Loucy (cell line): ENCODE results near the gene NDUFS6.
"Not testable (repeated sequence)": the region's sequence is repeated elsewhere in the genome, so short reads cannot be mapped to it uniquely, and the experiment has no call there.

ENCODE experiments used
- H2AFZ ChIP-seq: fragments of 200-600 bp; sonication (generic); 2 replicates; pipeline ENCODE4 v1.6.0; 2016; ENCODE audit warnings: antibody characterized with exemption, mild to moderate bottlenecking, low read length, moderate library complexity
- H3F3A ChIP-seq: fragments of 200-600 bp; 2 replicates; pipeline ENCODE4 v1.6.0; 2016; ENCODE audit warnings: antibody characterized with exemption, low read depth, mild to moderate bottlenecking
- H3K27me3 ChIP-seq: fragments of 200-600 bp; sonication (generic); 2 replicates; pipeline ENCODE4 v1.6.1; 2014; ENCODE audit warnings: low read length, mild to moderate bottlenecking; ENCODE audit not compliant: insufficient read depth, poor library complexity, severe bottlenecking
- H3K36me3 ChIP-seq: fragments of 200-600 bp; sonication (generic); 2 replicates; pipeline ENCODE4 v1.6.1; 2016; ENCODE audit warnings: low read length; ENCODE audit not compliant: insufficient read depth
- H3K4me1 ChIP-seq: fragments of 200-600 bp; sonication (generic); 2 replicates; pipeline ENCODE4 v1.5.1; 2014; ENCODE audit warnings: low read length, mild to moderate bottlenecking; ENCODE audit not compliant: insufficient read depth, poor library complexity, severe bottlenecking
- H3K4me2 ChIP-seq: fragments of 200-600 bp; sonication (generic); 2 replicates; pipeline ENCODE4 v1.6.0; 2014; ENCODE audit warnings: antibody characterized with exemption, low read length, low read depth, mild to moderate bottlenecking; ENCODE audit not compliant: poor library complexity, severe bottlenecking
- H3K4me3 ChIP-seq: fragments of 200-600 bp; sonication (generic); 2 replicates; pipeline ENCODE4 v1.5.1; 2014; ENCODE audit warnings: low read length, mild to moderate bottlenecking, mixed read lengths; ENCODE audit not compliant: poor library complexity, severe bottlenecking
- H3K79me2 ChIP-seq: fragments of 200-600 bp; sonication (generic); 2 replicates; pipeline ENCODE4 v1.6.1; 2014; ENCODE audit warnings: low read length; ENCODE audit not compliant: insufficient read depth
- H3K9ac ChIP-seq: fragments of 200-600 bp; sonication (generic); 2 replicates; pipeline ENCODE4 v1.6.0; 2014; ENCODE audit warnings: mild to moderate bottlenecking, low read depth, low read length, moderate library complexity; ENCODE audit not compliant: poor library complexity, severe bottlenecking
- H3K9me2 ChIP-seq: fragments of 200-600 bp; sonication (generic); replicated peaks from 2 replicates; pipeline ENCODE4 v1.6.1; 2016; ENCODE audit warnings: low read depth, low read length, mixed read lengths
- H3K9me3 ChIP-seq: fragments of 200-600 bp; sonication (generic); 2 replicates; pipeline ENCODE4 v1.6.1; 2014; ENCODE audit warnings: mild to moderate bottlenecking, antibody characterized with exemption, low read length, low read depth; ENCODE audit not compliant: insufficient read depth
- H4K20me1 ChIP-seq: fragments of 200-600 bp; sonication (generic); 2 replicates; pipeline ENCODE4 v1.6.0; 2014; ENCODE audit warnings: antibody characterized with exemption, low read length, mild to moderate bottlenecking; ENCODE audit not compliant: insufficient read depth, poor library complexity, severe bottlenecking
- EZH2phosphoT487 ChIP-seq: fragments of 200-600 bp; IDR thresholded peaks from 2 replicates; pipeline ENCODE4 v1.6.1; 2018; ENCODE audit warnings: antibody characterized with exemption, mild to moderate bottlenecking, moderate library complexity, borderline replicate concordance
- TF ChIP-seq, protein P1 (sequence below): fragments of 200-600 bp; sonication (generic); conservative IDR thresholded peaks from 2 replicates; pipeline ENCODE4 v1.5.1; 2014; ENCODE audit warnings: mild to moderate bottlenecking, antibody characterized with exemption, low read length

The NDUFS6 gene

DNA sequence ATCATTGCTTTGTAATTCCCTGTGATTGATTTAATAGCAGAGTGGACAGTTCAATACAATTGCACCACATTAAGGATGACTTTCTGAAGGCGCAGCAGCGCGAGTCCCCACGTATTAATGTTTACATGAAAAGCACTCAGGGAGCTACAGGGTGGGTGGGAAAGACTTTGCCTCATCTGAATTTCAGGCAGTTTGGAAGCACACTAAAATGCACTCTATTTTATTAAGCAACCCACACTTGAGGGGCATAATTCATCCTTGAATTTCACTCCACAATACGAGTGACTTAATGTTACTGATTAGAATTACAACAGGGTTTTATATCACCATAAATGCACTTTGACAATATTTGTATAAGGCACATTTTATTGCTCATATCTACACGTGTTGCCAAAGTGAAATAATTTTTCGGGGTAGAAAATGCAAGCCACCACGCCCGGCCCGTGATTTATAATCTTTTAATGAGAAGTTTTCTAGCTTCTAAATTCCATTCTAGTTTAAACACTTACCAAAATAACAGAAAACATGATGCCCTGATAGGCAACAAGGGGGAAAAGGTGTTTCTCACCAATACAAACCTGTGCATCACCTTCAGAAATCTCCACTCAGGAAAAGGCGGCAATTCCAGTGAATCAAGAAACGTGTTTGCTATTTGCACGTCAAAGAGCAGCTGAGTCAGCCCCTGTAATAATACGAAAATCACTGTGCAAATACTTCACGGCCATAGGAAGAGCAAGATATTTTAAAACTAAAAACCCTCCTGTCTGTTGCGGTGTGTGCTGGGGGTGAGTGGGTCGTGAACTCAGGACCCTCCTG lies 41.0 kb downstream of the NDUFS6 start:
- no peak for TF ChIP-seq EZH2phosphoT487
- TF ChIP-seq, protein P1, sequence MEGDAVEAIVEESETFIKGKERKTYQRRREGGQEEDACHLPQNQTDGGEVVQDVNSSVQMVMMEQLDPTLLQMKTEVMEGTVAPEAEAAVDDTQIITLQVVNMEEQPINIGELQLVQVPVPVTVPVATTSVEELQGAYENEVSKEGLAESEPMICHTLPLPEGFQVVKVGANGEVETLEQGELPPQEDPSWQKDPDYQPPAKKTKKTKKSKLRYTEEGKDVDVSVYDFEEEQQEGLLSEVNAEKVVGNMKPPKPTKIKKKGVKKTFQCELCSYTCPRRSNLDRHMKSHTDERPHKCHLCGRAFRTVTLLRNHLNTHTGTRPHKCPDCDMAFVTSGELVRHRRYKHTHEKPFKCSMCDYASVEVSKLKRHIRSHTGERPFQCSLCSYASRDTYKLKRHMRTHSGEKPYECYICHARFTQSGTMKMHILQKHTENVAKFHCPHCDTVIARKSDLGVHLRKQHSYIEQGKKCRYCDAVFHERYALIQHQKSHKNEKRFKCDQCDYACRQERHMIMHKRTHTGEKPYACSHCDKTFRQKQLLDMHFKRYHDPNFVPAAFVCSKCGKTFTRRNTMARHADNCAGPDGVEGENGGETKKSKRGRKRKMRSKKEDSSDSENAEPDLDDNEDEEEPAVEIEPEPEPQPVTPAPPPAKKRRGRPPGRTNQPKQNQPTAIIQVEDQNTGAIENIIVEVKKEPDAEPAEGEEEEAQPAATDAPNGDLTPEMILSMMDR, result no peak
- Histone ChIP-seq H3K9ac (no peak overlapping the region), H3K27me3 (no peaks in the 10 kb centered on the region), H2AFZ (no peak overlapping the region), H3K4me3 (no peak overlapping the region), H3K4me2 (no peak overlapping the region), H3K36me3 (no peaks in the 10 kb centered on the region), H3K4me1 (no peaks in the 10 kb centered on the region), H4K20me1 (no peaks in the 10 kb centered on the region), H3K9me3 (no peaks in the 10 kb centered on the region), H3F3A (no peaks in the 10 kb centered on the region), H3K9me2 (no peaks in the 10 kb centered on the region), H3K79me2 (no peaks in the 10 kb centered on the region)

GRCh38 chr5:1843761-1844160 lies 42.6 kb downstream of the NDUFS6 start:
- H3K4me2 ChIP-seq, H2AFZ ChIP-seq, H3K27me3 ChIP-seq, H3K9ac ChIP-seq, H3K9me3 ChIP-seq, H3K79me2 ChIP-seq, H3K4me3 ChIP-seq, H3K9me2 ChIP-seq, H3K4me1 ChIP-seq, H3K36me3 ChIP-seq, H3F3A ChIP-seq, H4K20me1 ChIP-seq: not testable (repeated sequence)

- no peaks in the 10 kb centered on the region for H3K27me3 ChIP-seq
- H3K9ac ChIP-seq, result no peak overlapping the region
- H3K9me2 ChIP-seq, result no peaks in the 10 kb centered on the region
- no peaks in the 10 kb centered on the region for H3K36me3 ChIP-seq
- H3K4me2 ChIP-seq, result no peak overlapping the region
- TF ChIP-seq, protein P1, result no peak
- TF ChIP-seq EZH2phosphoT487, result no peak
- no peaks in the 10 kb centered on the region for H3F3A ChIP-seq
- no peak overlapping the region for H2AFZ ChIP-seq
- H3K9me3 ChIP-seq, result no peaks in the 10 kb centered on the region
- no peaks in the 10 kb centered on the region for H3K4me1 ChIP-seq
- no peaks in the 10 kb centered on the region for H4K20me1 ChIP-seq
- no peak overlapping the region for H3K4me3 ChIP-seq
- no peaks in the 10 kb centered on the region for H3K79me2 ChIP-seq
Measured at GRCh38 chr5:1844708-1845436, 43.7 kb downstream of the NDUFS6 start.
